Kidney epithelial cell (primary cell): Measurements from ENCODE around the gene CTTNBP2. TPM values are rescaled to one million over a fixed set of nuclear protein-coding genes. Genes with fewer than 3 reads are reported as not detected.

Source experiments
- DNase-seq: peaks from one replicate; pipeline ENCODE4 v3.0.0-alpha.2; 2010; ENCODE audit warnings: low read depth
- H3K27me3 ChIP-seq: 2 replicates; pipeline ENCODE4 v1.6.0; 2011; ENCODE audit warnings: low read length; ENCODE audit not compliant: control insufficient read depth, insufficient read depth
- H3K36me3 ChIP-seq: 2 replicates; pipeline ENCODE4 v1.5.1; 2011; ENCODE audit warnings: low read length; ENCODE audit not compliant: control insufficient read depth, insufficient read depth
- H3K4me3 ChIP-seq: 2 replicates; pipeline ENCODE4 v1.5.1; 2011; ENCODE audit warnings: low read depth, mild to moderate bottlenecking, control low read depth, low read length
- CTCF ChIP-seq: IDR thresholded peaks from 2 replicates; pipeline ENCODE4 v1.5.1; 2011; ENCODE audit warnings: mild to moderate bottlenecking, moderate library complexity, low read length, control low read depth, inconsistent platforms; ENCODE audit not compliant: insufficient read depth, poor library complexity, severe bottlenecking
- total RNA-seq: library from RNA; depleted of rRNA; stranded (reverse); fragments of >200 nt; gene quantifications from 2 replicates; pipeline ENCODE4 v1.2.3, GENCODE V29; 2015

The CTTNBP2 gene
- total RNA-seq, 1 donor from 2014 or later = 5.3 TPM

- no peak for DNase-seq
- H3K4me3 ChIP-seq = no peak overlapping the region
- TF ChIP-seq CTCF = no peak
- H3K36me3 ChIP-seq = no peaks in the 10 kb centered on the region
- H3K27me3 ChIP-seq = no peaks in the 10 kb centered on the region
These were observed 16.4 kb upstream of the CTTNBP2 start for GRCh38 chr7:117889611-117890010.

DNA sequence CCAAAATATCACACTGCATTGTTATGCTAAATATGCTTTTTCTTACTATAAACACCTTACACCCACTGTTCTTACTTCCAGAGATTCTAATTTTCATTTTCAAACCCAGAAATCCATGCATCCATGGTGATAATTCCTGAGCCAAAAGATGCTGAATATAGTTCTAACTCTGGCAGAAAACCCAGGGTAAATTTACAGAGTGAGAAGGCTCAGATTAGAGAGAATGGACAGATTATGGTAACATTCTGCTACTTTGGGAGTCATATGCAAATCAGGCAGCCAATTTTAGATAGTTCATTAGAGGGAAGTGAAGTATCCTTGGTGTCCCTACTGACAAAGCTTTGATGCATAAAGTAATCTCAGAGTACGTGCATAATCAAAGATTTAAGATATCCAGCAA lies 15.4 kb upstream of the CTTNBP2 start:
- H3K4me3 ChIP-seq = no peak overlapping the region
- no peaks in the 10 kb centered on the region for H3K36me3 ChIP-seq
- H3K27me3 ChIP-seq = no peaks in the 10 kb centered on the region
- no peak for DNase-seq
- TF ChIP-seq CTCF = no peak

DNA sequence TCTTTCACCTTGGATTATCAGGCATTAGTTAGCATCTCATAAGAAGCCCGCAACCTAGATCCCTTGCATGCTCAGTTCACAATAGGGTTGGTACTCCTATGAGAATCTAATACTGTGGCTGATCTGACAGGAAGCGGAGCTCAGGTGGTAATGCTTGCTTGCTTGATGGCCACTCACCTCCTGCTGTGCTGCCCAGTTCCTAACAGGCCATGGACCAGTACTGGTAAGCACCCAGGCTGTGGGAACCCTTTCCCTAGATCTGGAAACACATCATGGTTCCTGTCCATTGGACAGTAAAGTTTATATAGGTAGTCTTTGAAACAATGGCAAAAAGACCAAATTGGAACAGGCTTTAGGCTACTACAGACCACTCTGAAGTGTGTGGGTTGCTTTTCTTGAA lies 9.4 kb upstream of the CTTNBP2 start:
- no peak for TF ChIP-seq CTCF
- no peak overlapping the region for H3K4me3 ChIP-seq
- no peak for DNase-seq
- H3K36me3 ChIP-seq = no peaks in the 10 kb centered on the region
- no peaks in the 10 kb centered on the region for H3K27me3 ChIP-seq

- DNase-seq = no peak
- Histone ChIP-seq H3K36me3 (no peaks in the 10 kb centered on the region), H3K27me3 (no peaks in the 10 kb centered on the region), H3K4me3 (no peak overlapping the region)
- no peak for TF ChIP-seq CTCF
These were observed 3.5 kb upstream of the CTTNBP2 start for GRCh38 chr7:117876761-117877160.

DNA sequence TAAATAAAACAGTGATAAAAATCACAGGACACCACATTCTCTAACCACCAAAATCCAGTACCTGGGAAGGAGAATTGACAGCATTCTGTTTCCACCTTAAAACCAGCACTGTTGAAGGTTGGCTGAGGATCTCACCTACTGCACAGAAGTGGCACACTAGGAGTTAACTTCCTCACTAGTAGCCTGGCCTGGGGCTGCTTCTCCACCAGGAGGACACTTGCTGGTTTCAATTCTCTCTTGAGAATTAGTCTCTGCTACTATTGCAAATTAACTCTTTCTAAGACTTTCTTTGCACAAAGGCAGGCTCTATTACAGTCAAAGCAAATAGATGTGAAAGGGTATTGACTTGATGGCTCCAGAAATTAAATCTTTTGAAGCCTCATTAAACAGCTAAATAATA lies 2.3 kb upstream of the CTTNBP2 start:
- no peak overlapping the region for H3K4me3 ChIP-seq
- no peak for DNase-seq
- no peaks in the 10 kb centered on the region for H3K36me3 ChIP-seq
- peak; percentile 60 for TF ChIP-seq CTCF
- H3K27me3 ChIP-seq = no peaks in the 10 kb centered on the region

- no peaks in the 10 kb centered on the region for H3K27me3 ChIP-seq
- no peaks in the 10 kb centered on the region for H3K36me3 ChIP-seq
- TF ChIP-seq CTCF = no peak
- DNase-seq = no peak
- H3K4me3 ChIP-seq = no peak overlapping the region
These were observed 1.0 kb upstream of the CTTNBP2 start for GRCh38 chr7:117874191-117874700.
